NCI-H1417 (cell line): ENCODE measurements around the gene RFTN1.
A peak's percentile ranks its signal among the peaks of the same experiment; 100 is the strongest.

Experiments
- DNase-seq, 3 experiments: peaks; one replicate each; lab custom pipeline; 2025; lab: John Stamatoyannopoulos, UW

The RFTN1 gene

GRCh38 chr3:16304061-16305010 lies 209.2 kb downstream of the RFTN1 start:
- DNase-seq = no peak

DNA sequence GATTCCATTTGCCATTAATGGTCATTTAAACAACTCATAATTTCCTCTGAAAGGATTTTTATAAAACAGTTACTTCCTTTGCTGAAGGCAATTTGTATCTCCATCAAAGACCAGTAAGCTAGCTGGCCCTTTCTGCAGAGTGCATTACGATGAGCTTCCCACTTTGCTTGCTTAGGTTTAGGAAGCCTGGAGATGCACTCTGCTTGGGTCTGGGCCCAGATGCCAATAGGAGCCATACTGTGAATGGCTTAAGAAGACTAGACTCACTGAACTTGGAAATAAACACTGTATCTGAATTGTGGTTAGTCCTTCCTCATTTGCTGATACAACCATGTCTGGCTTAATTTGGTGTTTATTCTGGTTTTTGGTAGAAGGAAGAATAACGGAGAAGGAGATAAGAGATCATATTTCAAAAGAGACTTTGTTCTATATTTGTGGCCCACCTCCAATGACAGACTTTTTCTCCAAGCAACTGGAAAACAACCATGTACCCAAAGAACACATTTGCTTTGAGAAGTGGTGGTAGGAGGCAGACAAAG lies 210.4 kb downstream of the RFTN1 start:
- no peak for DNase-seq

GRCh38 chr3:16302082-16302631 lies 211.3 kb downstream of the RFTN1 start:
- no peak for DNase-seq

GRCh38 chr3:16301507-16301906 lies 212.0 kb downstream of the RFTN1 start:
- DNase-seq = peak in 1 of 3 experiments; percentile 56

DNA sequence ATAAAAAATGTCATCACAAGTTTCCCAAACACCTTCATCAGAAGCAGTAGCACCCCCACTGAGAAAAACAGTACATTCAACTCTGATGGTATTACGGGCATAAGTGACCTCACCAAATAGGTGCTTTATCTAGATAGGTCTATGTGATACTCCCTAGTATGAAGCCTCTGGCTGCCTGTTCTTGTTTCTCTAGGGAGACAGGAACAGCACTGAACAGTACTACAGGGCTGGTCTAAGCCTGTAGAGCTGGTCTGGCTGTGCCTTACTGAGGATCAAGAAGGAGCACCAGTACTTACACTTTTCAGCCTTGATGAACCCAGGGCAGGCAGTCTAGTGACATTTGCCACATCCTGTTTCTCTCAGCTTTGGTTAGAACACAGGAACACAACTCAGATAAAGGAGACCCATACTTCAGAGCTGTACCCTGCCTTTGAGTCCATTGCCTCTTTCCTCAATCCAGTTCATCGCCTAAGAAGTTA lies 212.6 kb downstream of the RFTN1 start:
- no peak for DNase-seq

- DNase-seq = no peak
These were observed 213.2 kb downstream of the RFTN1 start for GRCh38 chr3:16300307-16300706.

DNA sequence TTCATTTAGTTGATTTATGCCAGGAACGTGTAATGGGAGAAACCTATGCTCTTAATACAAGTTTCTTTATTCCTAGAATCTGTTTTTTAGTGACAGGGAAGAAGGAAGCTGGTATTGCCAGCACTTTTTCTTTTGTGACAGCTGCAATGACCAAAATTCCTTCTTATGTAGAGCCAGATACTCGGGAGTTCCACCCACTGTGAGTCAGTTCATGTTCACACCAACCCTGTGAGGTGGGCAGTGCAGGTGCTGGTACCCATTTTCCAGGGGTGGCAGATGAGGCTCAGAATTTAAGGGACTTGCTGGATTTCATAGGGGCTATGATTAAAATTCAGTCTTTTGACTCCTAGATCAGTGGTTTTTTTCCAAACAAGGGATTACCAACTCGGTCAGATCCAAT lies 213.8 kb downstream of the RFTN1 start:
- DNase-seq = no peak

- DNase-seq = no peak
These were observed 214.6 kb downstream of the RFTN1 start for GRCh38 chr3:16298891-16299290.

- no peak for DNase-seq
These were observed 215.3 kb downstream of the RFTN1 start for GRCh38 chr3:16297997-16298885.

DNA sequence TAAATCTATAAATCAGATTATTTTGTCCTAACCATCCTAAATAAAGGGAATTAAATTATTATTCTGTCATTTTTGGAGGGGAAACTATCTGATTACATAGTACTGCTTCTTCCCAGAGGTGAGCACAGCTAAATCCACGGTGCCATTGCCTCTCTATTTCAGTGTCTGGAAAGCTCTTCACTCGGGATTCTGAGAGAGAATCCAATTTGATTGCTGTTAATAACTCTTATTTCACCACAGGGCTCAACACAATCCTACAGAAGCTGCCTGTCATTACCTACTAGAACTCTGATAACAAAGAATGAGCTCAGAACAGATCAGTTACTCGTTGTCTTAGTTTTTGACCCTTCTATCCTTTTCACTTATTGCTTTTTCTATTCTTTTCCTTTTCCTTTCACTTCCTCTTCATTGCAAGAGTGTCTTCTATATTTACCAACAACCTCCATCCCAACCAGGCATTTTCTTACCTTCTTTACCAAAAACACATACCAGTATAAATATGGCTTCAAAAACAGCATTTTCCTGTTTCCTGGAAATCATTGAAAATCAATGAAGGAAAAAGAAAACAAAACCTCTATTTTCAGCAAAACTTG lies 218.1 kb downstream of the RFTN1 start:
- no peak for DNase-seq

DNA sequence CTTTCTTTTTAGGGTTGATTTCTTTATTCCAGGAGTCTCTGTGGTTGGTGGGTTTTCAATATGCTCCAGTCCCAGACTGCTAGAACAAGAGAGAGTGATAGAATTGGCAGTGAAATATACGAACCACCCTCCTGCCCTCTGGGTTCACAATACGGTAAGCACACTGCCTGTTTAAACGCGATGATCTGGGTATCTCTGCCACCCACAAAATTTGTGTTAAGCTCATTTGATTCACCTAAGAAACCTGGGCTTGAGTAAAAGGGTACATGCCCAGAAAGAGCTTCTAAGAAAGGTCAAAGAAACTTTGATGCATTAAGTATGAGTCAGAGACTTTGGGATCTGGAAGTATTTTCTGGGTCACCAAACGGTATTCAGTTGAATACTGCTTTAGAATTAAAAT lies 218.7 kb downstream of the RFTN1 start:
- DNase-seq = no peak

DNA sequence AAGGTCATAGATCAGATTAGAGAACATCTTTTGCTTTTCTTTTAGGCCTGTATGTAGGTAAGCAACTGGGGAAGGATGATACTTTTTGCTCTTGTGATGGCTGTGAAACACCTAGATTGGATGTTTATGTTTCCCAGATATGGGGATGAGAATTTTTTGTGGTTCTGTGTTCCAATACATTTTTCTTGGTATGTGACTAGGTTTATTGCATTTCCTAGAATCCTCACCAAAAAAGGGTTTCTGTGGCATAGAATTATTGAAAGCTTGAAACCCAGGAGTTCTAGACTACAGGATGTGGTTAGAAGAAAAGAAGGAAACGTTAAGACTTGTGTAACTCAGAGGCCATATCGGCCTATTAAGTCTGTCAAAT lies 222.7 kb downstream of the RFTN1 start:
- DNase-seq = no peak

GRCh38 chr3:16290007-16290826 lies 223.3 kb downstream of the RFTN1 start:
- peak; percentile 4 to 64 (median 22) for DNase-seq

DNA sequence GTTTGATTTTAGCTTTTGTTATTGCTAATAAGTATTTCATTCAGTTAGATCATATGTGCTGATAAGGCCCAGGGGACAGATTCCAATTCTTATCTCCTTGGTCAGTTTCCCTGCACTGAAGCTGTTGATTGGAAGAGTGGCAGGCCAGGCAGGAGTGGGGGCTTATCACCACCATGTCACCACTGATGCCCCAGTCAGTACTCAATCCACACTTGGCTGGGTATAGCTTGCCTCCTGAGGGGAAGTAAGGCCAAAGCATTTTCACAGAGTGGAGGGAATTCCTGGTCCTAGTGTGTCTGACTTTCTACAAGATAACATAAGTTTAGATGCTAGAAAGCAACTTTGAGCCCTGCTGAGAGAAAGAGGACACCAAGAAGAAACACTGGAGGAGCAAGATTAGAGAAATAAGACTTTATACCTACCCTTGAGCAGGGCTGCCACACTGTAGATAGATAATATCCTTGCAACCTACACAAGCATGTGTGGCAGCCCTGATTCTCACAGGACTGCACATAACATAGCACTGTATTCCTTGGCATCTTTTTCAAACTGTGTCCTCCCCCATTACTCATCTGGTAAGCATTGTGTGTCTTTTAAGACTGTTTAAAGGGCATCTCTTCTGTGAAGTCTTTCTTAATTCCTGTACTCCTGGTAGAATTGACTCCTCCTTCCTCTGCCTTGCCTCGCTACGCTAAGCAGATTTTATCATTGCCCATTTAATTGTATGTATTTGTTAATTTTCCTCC lies 224.2 kb downstream of the RFTN1 start:
- no peak for DNase-seq

- no peak for DNase-seq
These were observed 224.8 kb downstream of the RFTN1 start for GRCh38 chr3:16288664-16289063.

GRCh38 chr3:16286751-16287543 lies 226.6 kb downstream of the RFTN1 start:
- DNase-seq = no peak

- no peak for DNase-seq
These were observed 227.3 kb downstream of the RFTN1 start for GRCh38 chr3:16286161-16286560.

DNA sequence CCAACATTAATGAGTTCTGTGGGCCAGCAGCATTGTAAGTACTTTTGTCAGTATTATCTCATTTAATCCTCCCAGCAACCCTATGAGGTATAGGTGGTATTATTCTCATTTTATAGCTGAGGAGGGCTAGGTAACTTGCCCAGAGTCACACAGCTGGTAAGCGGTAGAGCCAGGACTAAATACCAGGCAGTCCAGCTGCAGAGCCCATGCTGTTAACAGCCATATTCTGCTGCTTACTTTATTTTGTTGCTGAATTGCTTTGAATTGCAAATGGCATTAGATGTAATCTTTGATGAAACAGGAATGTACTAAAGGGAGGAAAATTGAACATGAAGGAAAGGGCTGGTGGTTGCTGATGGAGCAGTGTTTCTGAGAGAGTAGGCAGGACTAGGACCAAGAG lies 228.9 kb downstream of the RFTN1 start:
- DNase-seq = no peak

DNA sequence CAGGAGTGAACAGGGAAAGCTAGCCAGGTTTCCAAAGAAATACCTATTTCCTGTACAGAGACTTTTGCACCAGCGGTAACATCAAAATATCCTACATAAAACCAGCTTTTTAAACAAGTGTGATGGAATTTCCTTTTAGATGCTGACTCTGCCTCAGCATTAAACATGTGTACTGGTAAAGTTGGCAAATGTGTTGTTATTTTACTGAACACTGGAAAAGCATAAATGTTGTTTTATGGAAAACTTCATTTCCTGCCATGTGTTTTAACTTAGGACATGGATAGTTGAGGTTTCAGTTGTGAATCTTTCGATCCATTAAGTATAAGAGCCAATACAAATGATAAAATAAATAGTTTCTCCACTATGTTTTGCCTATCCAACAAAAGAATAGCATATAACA lies 232.8 kb downstream of the RFTN1 start:
- DNase-seq = no peak
